Aortic smooth muscle cell (primary cell): ENCODE data around the gene DELE1. TPM values are rescaled to one million over a fixed set of nuclear protein-coding genes. Genes with fewer than 3 reads are reported as not detected.

Experiments used
- total RNA-seq: library from RNA; depleted of rRNA; stranded (reverse); fragments of >200 nt; gene quantifications from 2 replicates; pipeline ENCODE4 v1.2.3, GENCODE V29; 2014

DELE1 gene, protein sequence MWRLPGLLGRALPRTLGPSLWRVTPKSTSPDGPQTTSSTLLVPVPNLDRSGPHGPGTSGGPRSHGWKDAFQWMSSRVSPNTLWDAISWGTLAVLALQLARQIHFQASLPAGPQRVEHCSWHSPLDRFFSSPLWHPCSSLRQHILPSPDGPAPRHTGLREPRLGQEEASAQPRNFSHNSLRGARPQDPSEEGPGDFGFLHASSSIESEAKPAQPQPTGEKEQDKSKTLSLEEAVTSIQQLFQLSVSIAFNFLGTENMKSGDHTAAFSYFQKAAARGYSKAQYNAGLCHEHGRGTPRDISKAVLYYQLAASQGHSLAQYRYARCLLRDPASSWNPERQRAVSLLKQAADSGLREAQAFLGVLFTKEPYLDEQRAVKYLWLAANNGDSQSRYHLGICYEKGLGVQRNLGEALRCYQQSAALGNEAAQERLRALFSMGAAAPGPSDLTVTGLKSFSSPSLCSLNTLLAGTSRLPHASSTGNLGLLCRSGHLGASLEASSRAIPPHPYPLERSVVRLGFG
- 37.4 and 47.0 TPM in 2 replicates for total RNA-seq

DNA sequence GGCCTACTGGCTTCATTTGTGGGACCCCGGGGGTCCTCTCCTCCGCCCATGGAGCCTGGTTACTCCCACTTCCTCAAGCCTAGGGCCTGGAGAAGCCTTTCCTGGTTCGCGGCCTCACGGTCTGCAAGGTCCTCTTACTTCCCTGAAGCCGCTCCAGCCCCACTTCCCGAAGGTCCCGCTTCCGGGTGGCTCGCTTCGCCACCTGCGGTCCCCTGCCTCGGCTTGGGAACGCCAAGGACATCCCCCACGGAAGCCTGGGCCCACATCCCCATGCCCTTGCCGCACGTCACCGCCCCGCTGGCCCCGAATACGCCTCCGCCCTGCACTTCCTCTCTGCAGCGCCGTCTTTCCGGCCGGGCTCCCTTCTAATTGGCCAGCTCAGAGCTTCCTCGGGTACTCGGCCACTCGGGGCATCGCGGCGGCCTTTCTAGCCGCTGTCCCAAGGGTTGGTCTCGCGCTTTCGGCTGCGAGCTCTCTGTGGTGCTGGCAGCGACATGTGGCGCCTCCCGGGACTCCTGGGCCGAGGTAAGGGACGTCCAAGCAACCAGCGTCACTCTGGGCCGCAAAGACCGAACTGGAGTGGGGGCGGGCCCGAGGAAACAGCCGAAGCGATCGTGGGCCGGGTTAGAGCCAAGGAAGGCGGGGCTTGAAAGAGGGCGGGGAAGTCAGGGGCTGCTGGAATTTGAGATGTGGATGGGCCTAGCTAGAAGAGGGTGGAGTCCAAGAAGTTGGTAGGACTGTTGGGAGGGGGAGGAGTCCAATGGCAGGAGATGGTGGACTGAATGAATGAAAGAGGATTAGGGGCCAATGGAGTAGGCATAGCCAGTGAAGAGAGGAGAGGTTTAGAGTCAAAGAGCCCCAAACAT lies at the start of gene DELE1:
TSS of gene DELE1 (plus strand) at position 424 of the 866 bp plus-strand sequence. CDS start at position 495, 71 bp downstream.

DNA sequence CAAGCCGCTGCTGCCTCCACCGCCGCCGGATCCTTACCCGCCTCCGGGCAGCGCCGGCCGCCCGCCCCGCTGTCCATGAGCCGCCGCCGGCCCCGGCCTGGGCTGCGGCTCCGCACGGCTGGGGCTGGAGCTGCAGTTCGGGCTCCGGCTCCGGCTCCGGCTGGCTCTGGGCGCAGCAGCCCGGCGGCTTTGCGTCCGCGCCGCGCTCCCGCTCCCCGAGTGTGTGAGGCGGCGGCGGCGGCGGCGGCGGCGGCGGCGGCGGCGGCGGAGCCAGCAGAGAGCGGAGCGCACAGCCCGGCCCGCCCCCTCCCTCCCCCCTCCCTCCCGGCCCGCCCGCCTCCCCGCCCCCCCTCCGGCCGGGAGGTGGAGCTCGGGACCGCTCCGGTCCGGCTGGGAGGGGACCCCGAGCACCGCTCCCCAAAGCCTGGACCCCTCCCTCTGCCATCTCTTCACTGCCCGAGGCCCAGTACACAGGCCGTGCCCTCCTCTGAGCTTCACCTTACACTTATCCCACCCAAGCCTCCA lies 45.4 kb upstream of the DELE1 start, which contains the start of gene PCDH1:
TSS of gene PCDH1 (minus strand) at position 225 of the 525 bp plus-strand sequence. CDS start at position 77, 148 bp downstream.

DNA sequence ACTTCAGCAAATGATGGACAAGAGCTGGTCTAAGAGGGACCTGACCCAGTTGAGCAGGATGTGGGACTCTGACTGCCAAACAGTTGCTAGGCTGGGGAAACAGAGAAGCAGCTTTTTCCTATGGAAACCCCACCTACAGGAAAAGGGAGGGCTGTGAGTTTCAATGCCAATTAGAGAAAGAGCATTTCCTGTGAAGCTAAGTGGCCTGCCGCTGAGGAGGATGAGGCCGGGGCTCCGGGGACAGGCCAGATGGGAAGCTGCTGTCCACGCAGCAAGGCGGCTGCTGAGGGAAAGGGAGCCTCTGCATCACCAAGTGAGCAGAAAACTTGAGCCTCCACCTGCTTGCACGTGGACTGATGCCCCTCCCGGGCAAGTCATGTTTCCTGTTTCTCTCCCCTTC lies 34.4 kb downstream of the DELE1 start, which contains the start of gene PCDH12:
TSS of gene PCDH12 (minus strand) at position 90 of the 400 bp plus-strand sequence. CDS start 351 bp downstream, outside the sequence.

DNA sequence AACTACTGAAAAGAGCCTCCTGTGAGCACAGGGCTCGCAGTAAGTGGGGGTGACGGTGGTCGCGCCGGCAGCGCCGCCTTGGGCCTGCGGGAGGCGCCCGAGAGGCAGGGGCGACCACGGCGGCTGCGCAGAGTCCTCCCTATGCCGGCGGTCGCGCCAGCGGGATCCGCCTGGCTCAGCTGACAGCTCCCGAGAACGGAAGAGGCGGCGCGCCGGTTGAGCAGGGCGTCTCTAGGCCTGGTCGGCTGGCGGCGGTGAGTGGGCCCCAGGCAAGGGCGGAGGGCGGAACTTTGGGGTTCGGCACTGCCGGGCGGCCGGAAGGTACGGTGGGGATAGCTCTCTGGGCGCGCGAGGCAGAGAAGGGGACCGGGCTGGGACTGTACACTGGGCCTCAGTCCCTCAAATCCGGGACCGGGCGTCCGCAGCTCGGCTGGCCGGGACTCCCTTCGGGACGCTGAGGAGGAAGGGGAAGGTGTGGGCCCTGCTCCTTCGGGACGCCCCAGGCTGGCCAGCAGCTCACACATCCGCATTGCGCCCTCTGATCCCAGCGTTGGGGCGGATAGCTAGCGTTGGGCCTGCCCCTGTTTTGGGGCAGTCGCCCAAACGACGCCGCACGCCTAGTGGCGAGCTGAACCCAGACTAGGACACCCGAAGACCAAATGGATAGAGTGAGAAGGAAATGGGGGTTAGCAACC lies 45.4 kb downstream of the DELE1 start, which contains the start of gene RNF14:
TSS of gene RNF14 (plus strand) at position 192 of the 695 bp plus-strand sequence. CDS start 4,484 bp downstream, outside the sequence.

Other genes with a start within 250 kb of the DELE1 start
- gene ARAP3, start 241.6 kb upstream of the DELE1 start, total RNA-seq = 3.0 and 3.9 TPM in 2 replicates
- gene PCDH1, start 45.5 kb upstream of the DELE1 start, total RNA-seq = 5.7 and 7.0 TPM in 2 replicates
- 1.7 and 3.6 TPM in 2 replicates for gene PCDH12, start 34.3 kb downstream of the DELE1 start, total RNA-seq
- 76.2 and 91.0 TPM in 2 replicates for gene RNF14, start 45.2 kb downstream of the DELE1 start, total RNA-seq
- 32.6 and 47.2 TPM in 2 replicates for gene GNPDA1, start 89.2 kb downstream of the DELE1 start, total RNA-seq
- 55.8 and 59.3 TPM in 2 replicates for gene NDFIP1, start 184.9 kb downstream of the DELE1 start, total RNA-seq